HG03469 (cell line): Measurements from ENCODE around the gene HPCAL1.

Experiments used
- ATAC-seq: cut with Tn5 transposase; IDR thresholded peaks from one replicate; pipeline ENCODE4 v1.9.1; 2021; ENCODE audit warnings: mild to moderate bottlenecking, moderate library complexity, moderate number of reproducible peaks; ENCODE audit not compliant: unreplicated experiment

The HPCAL1 gene

DNA sequence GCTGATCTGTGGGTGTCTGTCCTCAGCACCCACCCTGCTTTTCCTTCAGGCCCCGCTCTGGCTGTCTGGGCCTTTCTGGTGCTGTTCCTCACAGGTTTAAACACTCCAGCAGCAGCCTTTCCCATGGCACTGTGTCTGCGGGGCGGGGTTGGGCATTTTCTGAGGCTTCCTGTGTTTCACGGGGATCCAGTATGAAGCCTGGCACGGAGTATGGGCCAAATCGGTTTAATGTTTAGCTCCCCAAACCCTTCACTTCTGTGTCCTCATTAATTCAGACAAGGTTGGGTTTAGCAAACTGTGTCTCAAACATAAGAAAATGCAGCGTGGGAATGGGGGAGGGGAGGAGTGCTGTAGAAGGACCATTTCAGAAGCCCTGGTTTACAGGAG lies 44.9 kb downstream of the HPCAL1 start:
- ATAC-seq: no peak

DNA sequence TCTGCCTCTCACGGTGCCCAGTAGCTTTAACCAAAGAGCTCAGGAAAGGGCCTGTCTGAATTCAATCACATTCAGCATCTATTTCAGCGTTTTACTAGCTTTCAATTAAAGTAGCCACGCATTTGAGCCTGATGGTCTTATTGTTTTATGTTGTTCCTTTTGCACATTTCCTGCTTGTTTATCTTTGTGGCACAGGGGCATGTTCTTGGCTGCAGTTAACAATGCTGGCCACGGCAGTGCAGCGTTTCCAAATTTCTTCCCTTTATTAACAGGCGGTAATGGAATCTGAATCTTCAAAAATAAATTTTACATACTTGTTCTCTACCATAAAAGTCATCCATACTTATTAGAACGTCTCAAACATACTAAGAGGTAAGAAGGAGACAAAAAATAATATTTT lies 46.2 kb downstream of the HPCAL1 start:
- ATAC-seq: no peak

DNA sequence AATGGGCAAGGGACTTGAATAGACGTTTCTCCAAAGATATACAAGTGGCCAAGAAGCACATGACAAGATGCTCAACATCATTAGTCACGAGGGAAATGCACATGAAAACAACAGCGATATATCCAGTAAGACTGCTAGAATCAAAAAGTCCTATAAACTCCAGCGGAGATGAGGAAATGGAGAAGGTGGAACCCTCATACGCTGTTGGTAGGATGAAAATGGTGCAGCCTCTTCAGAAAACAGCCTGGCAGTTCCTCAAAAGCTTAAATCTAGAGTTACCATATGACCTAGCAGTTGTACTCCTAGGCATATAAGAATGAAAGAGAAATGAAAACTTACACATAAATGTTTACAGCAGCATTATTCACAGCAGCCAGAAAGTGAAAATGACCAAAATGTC lies 48.1 kb downstream of the HPCAL1 start:
- ATAC-seq: no peak

DNA sequence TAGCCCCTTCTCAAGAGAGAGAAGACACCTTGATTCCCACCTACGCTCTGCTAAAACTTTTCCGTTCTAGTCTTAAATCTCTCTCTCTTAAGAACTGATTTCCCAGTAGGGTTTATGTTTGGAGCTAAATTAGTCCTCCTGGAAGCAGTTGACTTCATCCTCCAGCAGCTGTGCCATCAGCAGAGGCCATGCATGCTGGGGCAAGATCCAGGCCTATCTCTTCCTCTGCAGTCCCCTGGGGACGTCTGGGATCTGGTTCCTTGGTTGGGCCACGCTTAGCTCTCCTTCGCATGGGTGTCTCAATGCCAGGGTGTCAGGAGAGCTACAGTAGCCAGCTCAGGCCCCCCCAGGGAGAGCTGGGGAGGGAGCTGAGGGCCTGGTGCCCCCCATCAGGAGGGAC lies 49.7 kb downstream of the HPCAL1 start:
- ATAC-seq: no peak

DNA sequence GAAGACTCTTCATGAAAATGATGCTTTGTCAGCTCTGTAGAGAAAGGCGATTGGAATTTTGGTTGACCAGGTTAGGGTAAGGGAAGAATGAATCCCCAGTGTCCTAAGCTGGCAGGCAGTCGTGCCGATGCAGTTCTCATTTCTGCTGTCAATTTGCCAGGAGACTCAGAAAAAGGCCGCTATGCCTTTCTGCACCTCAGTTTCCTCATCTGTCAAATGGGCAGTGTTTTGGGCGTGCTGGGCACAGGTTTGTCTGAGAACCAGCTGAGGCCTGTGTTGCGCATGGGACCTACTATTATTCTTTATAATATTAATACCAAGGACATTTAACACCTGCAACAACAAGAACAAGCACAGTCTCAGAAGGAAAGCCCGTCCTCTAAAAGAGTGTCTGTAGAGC lies 50.3 kb downstream of the HPCAL1 start:
- ATAC-seq: no peak

DNA sequence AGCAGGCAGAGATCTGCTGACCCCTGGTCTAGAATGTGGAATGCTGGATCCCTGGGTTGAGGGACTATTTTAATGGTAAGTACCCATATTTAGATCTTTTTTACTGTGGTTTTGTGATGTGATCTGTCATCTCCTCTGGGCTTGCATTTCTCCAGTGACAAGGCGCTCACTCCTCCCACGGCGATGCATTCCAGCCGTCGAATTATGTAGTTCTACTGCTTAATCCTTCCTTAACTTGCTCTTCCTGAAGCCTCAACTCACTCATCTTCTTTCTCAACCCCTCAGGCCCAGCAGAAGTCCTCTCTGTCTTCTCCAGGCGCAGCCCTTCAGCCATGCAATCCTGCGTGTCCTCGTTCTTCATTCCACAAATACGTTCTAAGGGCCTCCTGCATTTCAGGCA lies 51.2 kb downstream of the HPCAL1 start:
- ATAC-seq: no peak

DNA sequence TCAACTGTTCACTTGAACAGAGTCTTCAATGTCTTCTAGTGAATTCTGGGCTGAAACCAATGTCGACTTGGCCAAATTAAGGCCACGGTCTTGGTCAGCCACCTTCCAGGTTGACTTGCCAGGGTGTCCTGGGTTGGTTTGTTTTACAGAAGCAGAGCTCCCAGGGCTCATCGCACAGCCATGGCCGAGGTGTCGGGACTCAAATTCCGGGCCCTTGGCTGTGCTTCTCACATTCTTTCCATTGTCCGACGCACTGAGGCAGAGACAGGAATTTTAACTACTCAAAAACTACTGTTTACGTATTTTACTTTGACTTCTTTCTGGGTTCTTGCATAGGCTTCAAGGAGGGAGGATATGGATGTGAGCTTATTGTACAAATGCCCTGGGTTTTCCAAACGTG lies 51.7 kb downstream of the HPCAL1 start:
- no peak for ATAC-seq

DNA sequence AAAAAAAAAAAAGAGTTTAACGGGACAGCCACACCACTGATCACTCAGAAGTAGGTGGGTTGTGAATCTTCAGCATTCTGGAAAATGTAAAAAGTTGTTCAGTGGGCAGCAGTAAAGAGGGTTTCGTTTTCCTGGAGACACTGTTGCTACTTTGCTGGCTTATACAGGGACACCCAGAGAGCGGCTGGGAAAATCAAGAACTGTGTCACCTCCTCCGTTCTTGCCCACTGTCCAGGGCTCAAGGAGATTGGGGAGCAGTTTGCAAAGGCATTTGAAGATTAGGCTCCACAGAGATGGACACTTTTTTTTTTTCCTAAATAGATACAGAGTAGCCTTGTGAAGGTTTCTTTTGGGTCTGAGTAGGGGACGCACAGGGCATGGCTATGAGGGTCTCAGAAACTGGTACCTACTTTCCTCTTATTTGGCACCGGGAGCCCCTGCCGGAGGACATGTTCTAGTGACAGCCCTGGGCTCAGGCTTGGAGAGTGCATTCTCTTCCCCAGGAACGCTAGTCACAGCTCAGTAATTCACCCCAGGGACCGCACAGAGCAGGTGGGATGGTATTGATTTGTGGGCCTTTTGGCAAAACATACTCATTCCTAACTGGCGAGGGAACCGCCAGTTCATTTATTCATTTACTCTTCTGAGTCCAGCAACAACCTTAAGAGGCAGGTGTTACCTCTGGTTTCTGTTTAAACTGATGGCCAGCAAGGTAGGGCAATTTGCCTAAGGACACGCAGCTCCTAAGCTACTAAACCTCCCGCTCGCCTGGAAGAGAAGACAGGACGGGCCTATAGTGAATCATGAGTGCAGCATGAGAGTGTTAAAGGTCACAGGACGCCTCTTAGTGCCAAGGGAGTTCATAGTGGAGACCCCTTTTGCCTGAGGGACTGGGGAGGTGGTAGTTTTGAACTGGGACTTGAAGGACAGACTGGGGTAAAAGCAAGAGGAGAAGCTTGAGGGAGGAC lies 53.1 kb downstream of the HPCAL1 start:
- ATAC-seq: no peak

DNA sequence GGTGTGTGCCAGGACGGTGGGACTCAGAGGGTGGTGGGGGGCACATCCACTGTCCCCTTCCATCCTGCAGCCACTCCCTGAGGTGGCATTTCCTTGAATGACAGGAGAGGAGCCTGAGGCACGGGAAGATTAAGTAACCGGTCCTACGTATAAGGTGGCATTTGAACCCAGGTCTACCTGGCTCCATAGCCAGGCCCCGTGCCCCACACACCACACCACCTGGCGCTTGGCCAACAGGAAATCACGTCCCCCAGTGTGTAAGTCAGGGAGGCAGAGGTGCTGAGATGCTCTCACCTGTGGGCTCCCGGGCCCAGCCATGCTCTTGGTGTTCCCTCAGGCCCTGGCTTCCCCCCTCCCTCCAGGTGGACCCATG lies 53.7 kb downstream of the HPCAL1 start:
- ATAC-seq: no peak

DNA sequence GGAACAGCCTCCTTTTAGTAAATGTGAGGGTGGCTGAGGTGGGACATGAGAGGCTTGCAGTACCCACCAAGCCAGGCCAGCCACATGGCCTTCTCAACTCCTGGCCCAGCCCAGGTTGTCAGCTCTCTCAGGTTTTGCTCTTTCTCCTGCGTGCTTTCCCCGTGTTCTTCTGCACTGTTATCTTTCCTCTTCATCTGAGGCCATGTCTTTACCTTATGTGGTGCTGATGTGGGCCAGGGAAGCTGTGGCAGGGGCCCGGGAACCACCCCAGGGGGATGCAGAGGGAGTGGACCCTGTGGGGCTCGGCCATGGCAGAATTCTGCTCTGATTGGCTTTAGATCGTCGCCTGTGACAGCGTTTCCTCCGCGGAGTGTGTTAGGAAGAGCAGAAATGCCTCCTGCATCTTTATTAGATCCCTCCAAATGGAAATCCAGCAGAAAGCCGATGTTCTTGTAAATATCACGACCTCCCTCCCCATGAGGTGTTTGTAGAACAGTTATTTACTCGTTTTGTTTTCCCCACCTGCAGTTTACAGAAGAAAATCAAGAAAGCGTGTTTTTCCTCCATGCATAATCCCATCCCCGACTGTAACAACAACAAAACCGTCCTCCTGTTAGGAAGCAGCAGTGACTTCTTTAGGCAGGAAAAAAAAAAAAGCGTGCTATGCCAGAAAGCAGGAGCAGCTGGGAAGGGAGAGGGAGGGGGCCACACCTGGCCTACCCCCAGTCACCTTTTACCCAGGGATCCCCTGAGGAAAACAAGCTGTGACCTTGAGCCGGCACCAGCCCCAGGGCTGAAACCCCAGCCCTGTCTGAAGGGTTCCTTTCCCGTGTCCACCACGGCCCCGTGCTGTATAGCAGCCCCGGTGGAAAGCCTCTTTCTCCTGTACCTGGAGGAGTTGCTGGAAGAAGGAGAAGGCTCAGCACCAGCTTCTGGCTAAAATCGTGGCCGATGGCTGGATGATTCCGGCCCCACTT lies 54.8 kb downstream of the HPCAL1 start:
- ATAC-seq: no peak

DNA sequence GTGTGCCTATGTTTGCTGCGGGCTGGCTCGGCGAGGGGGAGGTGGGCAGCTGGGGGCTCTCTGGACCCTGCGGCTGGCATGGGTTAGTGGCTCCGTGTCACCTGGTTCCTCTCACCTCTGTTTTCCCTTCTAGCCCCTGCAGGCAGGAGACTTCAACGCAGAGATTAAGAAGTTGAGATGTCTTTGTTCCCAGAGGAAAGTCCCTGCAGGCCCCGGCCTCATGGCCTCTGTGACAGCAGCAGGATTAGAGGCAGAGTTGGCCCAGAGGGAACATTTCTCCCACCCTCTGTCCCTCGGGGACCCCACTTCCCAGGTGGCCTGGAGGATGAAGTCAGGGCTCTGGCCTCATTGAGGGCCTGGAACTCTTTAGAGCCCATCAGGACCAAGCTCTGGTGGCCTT lies 56.5 kb downstream of the HPCAL1 start:
- no peak for ATAC-seq

DNA sequence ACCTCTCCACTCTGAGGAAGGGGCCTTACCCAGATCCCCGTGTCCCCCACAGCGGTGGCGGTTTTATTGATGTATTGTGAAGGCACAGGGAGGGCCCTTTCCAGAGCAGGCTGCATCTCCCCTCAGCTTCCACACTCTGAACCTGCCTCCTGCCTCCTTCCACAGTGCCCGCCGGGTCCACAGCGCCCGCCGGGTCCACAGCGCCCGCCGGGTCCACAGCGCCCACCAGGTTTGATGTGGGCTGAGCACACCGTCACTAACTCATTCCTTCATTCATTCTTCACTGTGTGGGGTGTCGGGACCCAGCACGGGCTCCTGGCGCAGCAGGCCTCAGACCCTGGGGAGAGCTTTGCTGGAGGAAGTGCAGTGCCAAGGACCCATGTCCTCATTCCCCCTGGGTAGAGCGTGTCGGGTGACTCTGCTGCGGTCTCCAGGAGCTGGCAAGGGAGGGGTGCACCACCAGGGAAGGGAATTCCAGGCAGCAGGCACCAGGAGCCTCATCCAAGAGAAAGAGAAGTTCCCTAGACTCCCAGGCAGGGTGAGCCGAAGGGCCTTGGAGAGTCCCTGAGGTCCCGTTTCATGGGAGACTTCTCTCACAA lies 57.1 kb downstream of the HPCAL1 start:
- no peak for ATAC-seq

DNA sequence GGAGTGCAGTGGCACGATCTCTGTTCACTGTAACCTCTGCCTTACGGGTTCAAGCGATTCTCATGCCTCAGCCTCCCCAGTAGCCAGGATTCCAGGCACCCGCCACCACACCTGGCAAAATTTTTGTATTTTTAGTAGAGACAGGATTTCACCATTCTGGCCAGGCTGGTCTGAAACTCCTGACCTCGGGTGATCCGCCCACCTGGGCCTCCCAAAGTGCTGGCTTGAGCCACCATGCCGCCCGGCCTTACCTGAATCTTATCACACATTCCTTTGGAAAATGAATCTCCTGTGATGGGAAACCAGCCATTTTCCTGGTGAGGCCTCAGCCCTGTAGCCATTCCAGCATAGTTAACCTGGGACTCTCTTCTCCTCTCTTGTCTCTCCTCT lies 57.8 kb downstream of the HPCAL1 start:
- no peak for ATAC-seq

DNA sequence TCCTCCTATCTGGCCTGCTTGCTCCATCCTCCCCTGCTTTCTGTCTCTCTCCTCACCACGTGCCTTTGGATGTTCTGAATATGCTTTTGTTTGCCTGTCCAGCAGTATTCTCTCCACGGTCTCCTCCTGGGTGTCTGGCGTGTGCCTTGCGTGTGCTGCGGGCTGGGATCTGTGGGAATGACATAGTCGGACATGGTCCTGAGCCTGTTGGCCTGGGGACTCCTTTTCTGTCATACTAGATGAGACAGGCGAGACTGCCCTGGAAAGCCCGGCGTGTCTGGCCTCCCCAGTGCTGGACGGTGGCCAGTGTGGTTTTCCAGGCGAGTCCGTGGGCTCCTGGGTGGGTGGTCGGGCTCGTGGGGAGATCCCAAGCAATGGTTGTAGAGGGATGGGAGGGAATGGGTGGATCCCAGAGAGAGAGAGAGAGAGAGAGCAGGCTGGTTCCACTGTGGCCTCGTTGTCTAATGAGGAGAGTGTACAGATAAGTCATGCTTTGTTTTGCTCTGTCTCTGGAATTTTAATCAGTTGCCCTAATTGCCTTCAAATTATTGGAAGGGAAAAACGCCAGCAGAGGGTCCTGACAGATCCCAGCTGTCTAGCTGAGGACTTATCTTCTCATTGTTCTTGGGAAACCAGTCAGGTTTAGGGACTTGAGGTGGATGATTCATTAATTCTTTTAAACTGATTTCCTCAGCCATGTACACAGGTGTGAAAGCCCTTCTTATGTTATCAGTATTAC lies 58.3 kb downstream of the HPCAL1 start:
- no peak for ATAC-seq

DNA sequence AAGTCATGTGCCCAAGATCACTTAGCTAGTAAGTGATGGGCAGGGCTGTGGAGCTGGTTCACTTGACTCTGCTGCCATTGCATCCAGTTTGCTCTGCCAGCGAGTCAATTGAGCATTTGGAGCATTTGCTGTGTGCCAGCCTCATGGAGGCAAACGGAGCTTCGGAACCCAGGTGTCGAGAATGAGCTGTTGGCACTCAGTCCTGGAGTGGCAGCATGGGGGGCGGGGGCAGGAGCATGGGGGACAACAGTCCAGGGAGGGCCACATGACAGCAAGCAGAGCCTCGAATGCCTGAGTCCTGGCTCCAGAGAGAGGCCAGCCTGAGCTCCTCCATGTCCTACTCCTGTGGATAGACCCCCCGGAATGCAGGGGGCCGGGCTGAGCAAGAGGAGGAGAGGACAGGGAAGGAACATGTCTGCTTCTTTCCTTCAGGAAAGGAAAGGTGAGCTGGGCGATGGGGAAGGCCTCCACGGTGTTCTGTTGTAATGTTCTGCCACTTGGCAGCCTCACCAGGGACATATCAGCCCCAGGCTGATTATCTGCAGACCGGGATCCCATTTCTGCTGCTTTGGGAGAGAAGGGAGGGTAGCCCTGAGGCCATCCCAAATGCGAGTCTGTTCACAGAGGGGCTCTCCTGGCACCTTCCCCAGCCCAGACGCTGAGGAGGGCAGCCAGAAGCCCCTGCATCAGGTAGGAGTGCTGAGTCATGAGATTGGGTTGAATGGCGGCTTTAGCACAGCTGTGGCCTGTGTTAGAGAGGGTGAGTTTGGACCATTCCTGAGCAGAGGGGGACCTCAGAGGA lies 59.6 kb downstream of the HPCAL1 start:
- no peak for ATAC-seq

DNA sequence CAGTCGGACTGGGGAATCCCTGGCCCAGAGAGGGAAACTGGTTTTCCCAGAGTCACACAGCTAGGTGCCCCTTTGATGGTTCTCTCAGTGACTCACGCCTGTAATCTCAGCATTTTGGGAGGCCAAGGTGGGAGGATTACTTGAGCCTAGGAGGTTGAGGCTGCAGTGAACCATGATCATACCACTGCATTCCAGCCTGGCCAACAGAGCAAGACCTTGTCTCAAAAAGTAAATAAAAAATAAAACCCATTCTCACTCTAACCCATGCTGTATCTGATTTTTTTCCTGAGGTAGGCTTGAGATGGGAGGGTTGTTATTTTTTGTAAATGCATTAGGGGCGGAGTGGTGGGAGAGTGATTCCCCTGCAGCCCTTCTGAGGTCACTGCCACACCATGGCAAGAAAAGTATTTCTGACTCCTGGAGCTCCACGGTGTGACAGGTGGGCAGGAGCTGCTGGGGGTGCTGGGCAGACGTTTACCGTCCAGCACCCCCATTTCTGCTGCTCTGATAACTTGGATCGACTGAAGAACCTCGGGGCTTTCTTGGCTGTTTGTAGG lies 60.3 kb downstream of the HPCAL1 start:
- ATAC-seq: no peak

DNA sequence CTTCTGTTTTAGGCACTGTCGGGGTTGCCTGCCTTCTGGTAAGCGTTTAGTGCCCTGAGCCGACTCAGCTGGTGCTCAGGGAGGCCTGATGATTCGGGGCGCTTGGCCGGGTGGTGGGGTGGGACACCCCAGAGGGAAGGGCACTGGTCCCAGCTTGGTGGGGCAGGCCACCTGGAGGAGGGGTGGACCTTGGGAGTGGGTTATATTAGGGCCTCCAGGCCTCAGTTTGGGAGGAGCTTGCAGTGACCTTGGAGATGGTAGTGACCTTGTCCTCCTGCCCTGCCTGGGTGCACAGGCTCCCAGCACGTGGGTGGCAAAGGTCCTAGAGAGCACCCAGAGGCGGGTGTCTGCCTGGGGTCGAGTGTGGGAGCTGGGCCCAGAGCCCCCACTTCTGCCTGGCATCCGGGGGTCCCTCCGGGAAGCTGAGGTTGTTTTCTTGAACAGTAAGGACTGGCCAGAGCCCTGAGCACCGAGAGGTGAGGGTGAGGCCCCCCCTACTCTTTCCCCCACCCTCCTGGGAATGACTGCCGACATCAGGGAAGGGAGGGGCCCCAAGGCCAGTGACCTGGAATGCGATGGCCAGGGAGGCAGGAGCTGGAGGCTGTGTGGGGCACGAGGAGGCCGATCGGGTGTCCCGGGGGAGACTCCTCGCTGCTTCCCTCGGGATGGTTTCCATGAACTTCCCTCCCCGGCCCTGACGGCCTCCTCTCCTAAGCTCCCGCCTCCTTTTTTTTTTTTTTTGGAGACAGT lies 61.3 kb downstream of the HPCAL1 start:
- no peak for ATAC-seq

DNA sequence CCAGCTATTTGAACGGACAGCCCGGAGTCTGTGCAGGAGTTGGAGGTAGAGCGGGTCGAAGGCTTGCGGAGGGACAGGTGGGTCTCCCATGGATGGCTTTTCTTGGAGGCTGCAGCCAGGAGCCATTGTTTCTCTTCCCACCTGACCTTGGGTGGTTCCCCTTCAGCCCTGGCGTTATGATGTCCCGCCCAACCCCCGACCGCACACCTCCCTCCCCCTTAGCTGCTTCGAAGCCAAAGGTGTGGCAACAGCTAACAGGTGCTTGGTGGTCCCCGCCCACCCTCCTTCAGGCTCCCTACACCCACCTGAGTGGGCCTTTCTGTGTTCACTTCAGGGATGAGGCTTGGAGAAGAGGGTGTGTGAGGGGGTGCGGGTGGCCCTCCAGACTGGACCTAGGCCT lies 62.7 kb downstream of the HPCAL1 start:
- ATAC-seq: no peak
